K562 (cell line): ENCODE measurements around the gene UBE2D2. TPM values are rescaled to one million over a fixed set of nuclear protein-coding genes. Genes with fewer than 3 reads are reported as not detected.

Experiments
- BCLAF1 ChIP-seq, 2 experiments: fragments of 450-650 bp in 1 of 2; IDR thresholded peaks; 2 replicates each; pipeline ENCODE4 v1.6.1; 2011 to 2017; ENCODE audit warnings: low read depth in 2 of 2, antibody characterized with exemption in 1 of 2, borderline replicate concordance in 1 of 2, low read length in 1 of 2, mild to moderate bottlenecking in 1 of 2, mixed read lengths in 1 of 2; ENCODE audit not compliant: control insufficient read depth in 1 of 2
- ELF4 ChIP-seq: fragments of 450-650 bp; formaldehyde crosslinking; IDR thresholded peaks from 2 replicates; pipeline ENCODE4 v1.4.0; 2022; ENCODE audit warnings: missing genetic modification characterization
- ETS2 ChIP-seq: IDR thresholded peaks from 2 replicates; pipeline ENCODE4 v1.6.1; 2016; ENCODE audit warnings: borderline replicate concordance, missing genetic modification characterization, mild to moderate bottlenecking, moderate library complexity, missing compliant biosample characterization; ENCODE audit not compliant: poor library complexity, severe bottlenecking
- GTF2B ChIP-seq: IDR thresholded peaks from 2 replicates; pipeline ENCODE4 v1.6.1; 2011; ENCODE audit not compliant: insufficient read length; ENCODE audit errors: extremely low read depth
- HDAC3 ChIP-seq: fragments of 450-650 bp; IDR thresholded peaks from 2 replicates; pipeline ENCODE4 v1.6.1; 2018; ENCODE audit warnings: borderline replicate concordance, mild to moderate bottlenecking, moderate library complexity; ENCODE audit not compliant: partially characterized antibody
- LEF1 ChIP-seq: fragments of 450-650 bp; IDR thresholded peaks from 2 replicates; pipeline ENCODE4 v1.6.1; 2016; ENCODE audit warnings: mild to moderate bottlenecking
- MEF2A ChIP-seq: IDR thresholded peaks from 2 replicates; pipeline ENCODE4 v1.6.1; 2011; ENCODE audit warnings: low read depth, mild to moderate bottlenecking, low read length, moderate library complexity; ENCODE audit not compliant: control insufficient read depth
- MEF2D ChIP-seq: conservative IDR thresholded peaks from 2 replicates; pipeline ENCODE4 v1.6.1; 2016; ENCODE audit warnings: low read depth, missing genetic modification characterization, missing compliant biosample characterization
- NFIC ChIP-seq: fragments of 450-650 bp; IDR thresholded peaks from 2 replicates; pipeline ENCODE4 v1.6.1; 2017; ENCODE audit warnings: mild to moderate bottlenecking, inconsistent platforms
- PHF8 ChIP-seq: fragments of 200-600 bp; sonication (generic); IDR thresholded peaks from 2 replicates; pipeline ENCODE4 v1.6.1; 2012; ENCODE audit warnings: mixed run types, mild to moderate bottlenecking, inconsistent platforms, low read length, moderate library complexity, borderline replicate concordance
- SIN3A ChIP-seq, 2 experiments: fragments of 150-350 bp in 1 of 2; IDR thresholded peaks; 2 replicates each; pipeline ENCODE4 v1.6.1; 2011 to 2016; ENCODE audit warnings: borderline replicate concordance in 2 of 2, low read depth in 2 of 2, low read length in 2 of 2, mild to moderate bottlenecking in 2 of 2, moderate library complexity in 2 of 2; ENCODE audit not compliant: control insufficient read depth in 1 of 2
- SIRT6 ChIP-seq: IDR thresholded peaks from one replicate; pipeline ENCODE4 v1.6.1; 2012; ENCODE audit warnings: low read depth, mild to moderate bottlenecking, control low read depth, inconsistent platforms, low read length, moderate library complexity
- SREBF1 ChIP-seq: fragments of 150-350 bp; IDR thresholded peaks from 2 replicates; pipeline ENCODE4 v1.6.1; 2014; ENCODE audit warnings: antibody characterized with exemption, low read depth, low read length, borderline replicate concordance
- STAT5A ChIP-seq: IDR thresholded peaks from 2 replicates; pipeline ENCODE4 v1.6.1; 2012; ENCODE audit warnings: low read length, inconsistent platforms, borderline replicate concordance
- TFE3 ChIP-seq: fragments of 450-650 bp; formaldehyde crosslinking; IDR thresholded peaks from 2 replicates; pipeline ENCODE4 v1.4.0; 2020; ENCODE audit warnings: mild to moderate bottlenecking, mixed read lengths
- U2AF2 ChIP-seq: fragments of 200-400 bp; formaldehyde crosslinking; optimal IDR thresholded peaks from 2 replicates; pipeline ENCODE3; 2017; ENCODE audit warnings: low read depth, mild to moderate bottlenecking, low read length
- YY1 ChIP-seq, 3 experiments: IDR thresholded peaks; 2 replicates each; pipeline ENCODE4 v1.6.1; 2011; ENCODE audit warnings: low read length in 2 of 3, mild to moderate bottlenecking in 2 of 3, moderate library complexity in 2 of 3, borderline replicate concordance in 1 of 3, control low read depth in 1 of 3, low read depth in 1 of 3; ENCODE audit not compliant: insufficient read depth in 3 of 3, insufficient replicate concordance in 2 of 3, control insufficient read depth in 1 of 3, insufficient read length in 1 of 3; ENCODE audit errors: extremely low read depth in 1 of 3
- ZNF511 ChIP-seq: sonication (generic); formaldehyde crosslinking; IDR thresholded peaks from 2 replicates; pipeline ENCODE4 v1.8.0; 2022; ENCODE audit warnings: mild to moderate bottlenecking, missing genetic modification reagents
- polyA plus RNA-seq, 8 experiments: library from polyadenylated mRNA; depleted of rRNA in 4 of 8; stranded (reverse) in 5 of 8; unstranded in 3 of 8; fragments of >200 nt; fragmentation: Nextera tagmentation in 2 of 8; fragmentation: Illumina TruSeq in 1 of 8; extraction: Ambion mirVana in 2 of 8; extraction: Trizol in 1 of 8; gene quantifications; 2 replicates each; pipeline versions ENCODE4 v1.2.1 to v1.2.3, GENCODE V29; 2011 to 2014; ENCODE audit warnings: inconsistent platforms in 1 of 8, missing spikeins in 1 of 8
- total RNA-seq, 7 experiments: library from RNA; depleted of rRNA in 6 of 7; stranded (reverse); fragments of >200 nt in 6 of 7; fragmentation: Illumina TruSeq in 2 of 7; extraction: Trizol in 2 of 7; gene quantifications; 2 replicates each; pipeline versions ENCODE4 v1.2.1 to v1.2.3, GENCODE V29; 2011 to 2021; ENCODE audit warnings: low replicate concordance in 1 of 7

Gene UBE2D2
- total and polyA plus RNA-seq, 9 of the 15 experiments (the other 6 are each of a cell fraction or from before 2014, with no cell fraction given) = 53.6 to 198 (median 122) TPM

GRCh38 chr5:139517683-139518564 lies 43.2 kb upstream of the UBE2D2 start (continued):
- TF ChIP-seq SREBF1 (no peak), YY1 (IDR thresholded peaks at IDR 0.05; ENCODE audit: borderline replicate concordance in 1 of 3, control insufficient read depth in 1 of 3, extremely low read depth in 1 of 3, insufficient read depth in 3 of 3, insufficient read length in 1 of 3, insufficient replicate concordance in 2 of 3, low read depth in 1 of 3, low read length in 2 of 3) (peak in 2 of 3 experiments; percentile 82 to 84), U2AF2 (no peak), ELF4 (CRISPR knock-in tag) (no peak), PHF8 (peak; percentile 87; the same call in 1 of the 2 replicates), GTF2B (no peak), HDAC3 (no peak), SIRT6 (no peak), ETS2 (tag) (no peak), MEF2A (peak; percentile 20; the same call in 1 of the 2 replicates), NFIC (peak; percentile 98), MEF2D (tag) (0 out of 2 replicates have a peak, but pooled peaks have one; percentile 38), STAT5A (no peak), LEF1 (no peak), SIN3A (IDR thresholded peaks at IDR 0.05; ENCODE audit: borderline replicate concordance in 2 of 2, control insufficient read depth in 1 of 2, low read depth in 2 of 2, low read length in 2 of 2) (no peak; a peak in 1 of 4 replicates), ZNF511 (CRISPR knock-in tag) (0 out of 2 replicates have a peak, but pooled peaks have one; percentile 33), BCLAF1 (IDR thresholded peaks at IDR 0.05; ENCODE audit: borderline replicate concordance in 1 of 2, control insufficient read depth in 1 of 2, low read depth in 2 of 2, low read length in 1 of 2) (peak in 1 of 2 experiments; percentile 84; a peak in 2 of 4 replicates), TFE3 (no peak; the same call in 1 of the 2 replicates)
